ENCODE measurements around the gene FAM98C. TPM values are rescaled to one million over a fixed set of nuclear protein-coding genes. Genes with fewer than 3 reads are reported as not detected.
A peak's percentile ranks its signal among the peaks of the same experiment; 100 is the strongest.

FAM98C gene
- total and polyA plus RNA-seq, 2 donors (not counting 1 experiment from before 2014, with no cell fraction given): 44.1 to 73.5 TPM

- Histone ChIP-seq H3K27me3 (replicated peaks in 1 of 4; ENCODE audit: control extremely low read depth in 1 of 4, control insufficient read depth in 3 of 4, insufficient read depth in 4 of 4, low read length in 3 of 4) (no peaks in the 10 kb centered on the region), H3K9me3 (ENCODE audit: control extremely low read depth in 1 of 3, control insufficient read depth in 2 of 3, insufficient read depth in 1 of 3, low read length in 2 of 3) (peaks cover 0 to 2% (median 0%) of the 10 kb centered on the region in 3 donors), H3K4me2 (replicated peaks; ENCODE audit: low read depth, low read length, poor library complexity, severe bottlenecking) (no peak overlapping the region), H3K79me2 (ENCODE audit: control insufficient read depth, insufficient read depth, low read length) (no peaks in the 10 kb centered on the region), H3K9ac (ENCODE audit: low read length) (no peak overlapping the region), H2AFZ (ENCODE audit: insufficient read depth, low read depth, low read length, poor library complexity, severe bottlenecking) (no peak overlapping the region), H3K36me3 (replicated peaks in 1 of 2; ENCODE audit: control extremely low read depth in 1 of 2, control insufficient read depth in 1 of 2, extremely low read depth in 1 of 2, insufficient read depth in 2 of 2, low read length in 1 of 2) (peaks cover 0 to 2% of the 10 kb centered on the region in 2 experiments), H4K20me1 (ENCODE audit: control insufficient read depth, insufficient read depth, low read length, poor library complexity, severe bottlenecking) (no peaks in the 10 kb centered on the region), H3K4me1 (ENCODE audit: control insufficient read depth in 2 of 2, insufficient read depth in 2 of 2, low read length in 2 of 2) (peaks cover 13 to 16% of the 10 kb centered on the region in 2 donors), H3K27ac (ENCODE audit: low read length in 2 of 2) (no peak overlapping the region), H3K4me3 (ENCODE audit: control extremely low read depth in 1 of 5, extremely low read depth in 1 of 5, insufficient read depth in 1 of 5, low read depth in 2 of 5, low read length in 4 of 5) (no peak overlapping the region)
- TF ChIP-seq CTCF (IDR thresholded peaks at IDR 0.05) (no peak), EZH2 (IDR thresholded peaks at IDR 0.05; ENCODE audit: borderline replicate concordance, insufficient read depth, low read depth, low read length, poor library complexity, severe bottlenecking) (no peak)
- Mint-ChIP-seq H3K9me3 (ENCODE audit: insufficient read depth) (no peaks in the 10 kb centered on the region), H3K4me3 (no peak overlapping the region), H3K4me1 (peaks cover 14% of the 10 kb centered on the region), H3K27ac (no peak overlapping the region), H3K27me3 (no peaks in the 10 kb centered on the region)
- DNase-seq (no peak), ATAC-seq (ENCODE audit: low read depth) (no peak)
- CTCF ChIA-PET: interaction anchor here (0.6 kb wide), 1 partner anchor 10 kb away, joined by 3 read pairs; the partner anchor contains the start of gene FAM98C
- 87% methylated on average over 3 of the region's 6 CpGs for WGBS (ENCODE audit: insufficient coverage)
- POLR2A ChIA-PET: no interaction called here
- intact Hi-C loops (cut with micrococcal nuclease): no loop called here
These were observed 10.5 kb downstream of the FAM98C start for GRCh38 chr19:38413416-38413815.

GRCh38 chr19:38417146-38417543, 14.3 kb downstream of the FAM98C start:
- Mint-ChIP-seq H3K4me1 (peaks cover 19% of the 10 kb centered on the region), H3K27me3 (no peaks in the 10 kb centered on the region), H3K4me3 (peak overlapping the region; percentile 90), H3K27ac (peak overlapping the region; percentile 81), H3K9me3 (ENCODE audit: insufficient read depth) (no peaks in the 10 kb centered on the region)
- no peaks in the 10 kb centered on the region for H3K36me3 ChIP-seq (replicated peaks in 1 of 2; ENCODE audit: control extremely low read depth in 1 of 2, control insufficient read depth in 1 of 2, extremely low read depth in 1 of 2, insufficient read depth in 2 of 2, low read length in 1 of 2)
- no peak for ATAC-seq (ENCODE audit: low read depth)
- WGBS (ENCODE audit: insufficient coverage): 84% methylated on average over 8 of the region's 8 CpGs
- H3K79me2 ChIP-seq (ENCODE audit: control insufficient read depth, insufficient read depth, low read length): no peaks in the 10 kb centered on the region
- intact Hi-C loops (cut with micrococcal nuclease): no loop called here
- H3K4me1 ChIP-seq (ENCODE audit: control insufficient read depth in 2 of 2, insufficient read depth in 2 of 2, low read length in 2 of 2): peaks cover 13 to 24% of the 10 kb centered on the region in 2 donors
- H3K27me3 ChIP-seq (replicated peaks in 1 of 4; ENCODE audit: control extremely low read depth in 1 of 4, control insufficient read depth in 3 of 4, insufficient read depth in 4 of 4, low read length in 3 of 4): no peaks in the 10 kb centered on the region
- peak overlapping the region; percentile 61 for H2AFZ ChIP-seq (ENCODE audit: insufficient read depth, low read depth, low read length, poor library complexity, severe bottlenecking)
- no peaks in the 10 kb centered on the region for H4K20me1 ChIP-seq (ENCODE audit: control insufficient read depth, insufficient read depth, low read length, poor library complexity, severe bottlenecking)
- ChIA-PET CTCF (interaction anchor here (0.8 kb wide), 1 partner anchor 14 kb away, joined by 3 read pairs; the partner anchor contains the start of gene FAM98C), POLR2A (no interaction called here)
- DNase-seq: no peak
- no peak for TF ChIP-seq CTCF (IDR thresholded peaks at IDR 0.05)
- no peak for TF ChIP-seq EZH2 (IDR thresholded peaks at IDR 0.05; ENCODE audit: borderline replicate concordance, insufficient read depth, low read depth, low read length, poor library complexity, severe bottlenecking)
- H3K9me3 ChIP-seq (ENCODE audit: control extremely low read depth in 1 of 3, control insufficient read depth in 2 of 3, insufficient read depth in 1 of 3, low read length in 2 of 3): peaks cover 0 to 2% (median 0%) of the 10 kb centered on the region in 3 donors
- peak overlapping the region in 1 of 2 donors; percentile 34 for H3K27ac ChIP-seq (ENCODE audit: low read length in 2 of 2)
- H3K4me2 ChIP-seq (replicated peaks; ENCODE audit: low read depth, low read length, poor library complexity, severe bottlenecking): peak overlapping the region; percentile 79
- peak overlapping the region in 3 of 5 experiments; percentile 43 to 64 (median 57) for H3K4me3 ChIP-seq (ENCODE audit: control extremely low read depth in 1 of 5, extremely low read depth in 1 of 5, insufficient read depth in 1 of 5, low read depth in 2 of 5, low read length in 4 of 5)
- peak overlapping the region; percentile 66 for H3K9ac ChIP-seq (ENCODE audit: low read length)

Data from B cell (primary cell).